EL (cell line): ENCODE data around the gene ABCF2.

Experiments used
- DNase-seq: peaks from one replicate; pipeline ENCODE4 v3.0.0-alpha.2; 2016

Gene ABCF2

GRCh38 chr7:151192002-151192539 is 34.9 kb downstream of the ABCF2 start:
- no peak for DNase-seq

GRCh38 chr7:151191544-151191943 is 35.5 kb downstream of the ABCF2 start:
- DNase-seq, result no peak

GRCh38 chr7:151189038-151189437 is 38.0 kb downstream of the ABCF2 start:
- DNase-seq, result no peak

- no peak for DNase-seq
Observed at GRCh38 chr7:151188252-151188542, 38.8 kb downstream of the ABCF2 start.

- DNase-seq, result no peak
Observed at GRCh38 chr7:151187409-151188251, 39.4 kb downstream of the ABCF2 start.

GRCh38 chr7:151186640-151187408 is 40.2 kb downstream of the ABCF2 start, which contains the start of gene ASB10:
Gene ASB10, minus strand, starts transcription at chr7:151187250. Its CDS starts 120 bp downstream, at chr7:151187130.
- no peak for DNase-seq

- no peak for DNase-seq
Observed at GRCh38 chr7:151185762-151186639, 41.0 kb downstream of the ABCF2 start.

- no peak for DNase-seq
Observed at GRCh38 chr7:151181011-151181431, 46.0 kb downstream of the ABCF2 start.

- no peak for DNase-seq
Observed at GRCh38 chr7:151179946-151180345, 47.1 kb downstream of the ABCF2 start.

- DNase-seq, result no peak
Observed at GRCh38 chr7:151179287-151179860, 47.6 kb downstream of the ABCF2 start.

- no peak for DNase-seq
Observed at GRCh38 chr7:151178831-151179230, 48.2 kb downstream of the ABCF2 start.

- no peak for DNase-seq
Observed at GRCh38 chr7:151178236-151178635, 48.8 kb downstream of the ABCF2 start.

GRCh38 chr7:151177310-151177709 is 49.7 kb downstream of the ABCF2 start:
- no peak for DNase-seq

- DNase-seq, result no peak
Observed at GRCh38 chr7:151176401-151176800, 50.6 kb downstream of the ABCF2 start.

- DNase-seq, result no peak
Observed at GRCh38 chr7:151175793-151176311, 51.2 kb downstream of the ABCF2 start.

- DNase-seq, result no peak
Observed at GRCh38 chr7:151175047-151175792, 51.8 kb downstream of the ABCF2 start.

- DNase-seq, result no peak
Observed at GRCh38 chr7:151174246-151175046, 52.6 kb downstream of the ABCF2 start.

GRCh38 chr7:151173386-151174245 is 53.4 kb downstream of the ABCF2 start:
- DNase-seq, result no peak
